ENCODE results near the gene GABRR1.

Gene GABRR1

DNA sequence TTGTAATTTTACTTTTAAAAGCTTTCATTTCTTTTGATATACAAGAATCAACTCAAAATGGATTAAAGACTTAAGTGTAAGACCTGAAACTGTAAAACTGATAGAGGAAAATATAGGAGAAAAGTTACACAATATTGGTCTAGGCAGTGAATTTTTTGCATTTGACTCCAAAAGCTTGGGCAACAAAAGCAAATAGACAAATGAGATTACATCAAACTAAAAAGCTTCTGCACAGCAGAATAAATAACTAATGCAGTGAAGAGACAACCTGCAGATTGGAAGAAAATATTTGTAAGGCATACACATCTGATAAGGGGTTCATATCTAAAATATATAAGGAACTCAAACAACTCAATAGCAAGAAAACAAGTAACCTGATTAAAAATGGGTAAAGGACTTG, 3.0 kb downstream of the GABRR1 start:
- no peak for DNase-seq

DNA sequence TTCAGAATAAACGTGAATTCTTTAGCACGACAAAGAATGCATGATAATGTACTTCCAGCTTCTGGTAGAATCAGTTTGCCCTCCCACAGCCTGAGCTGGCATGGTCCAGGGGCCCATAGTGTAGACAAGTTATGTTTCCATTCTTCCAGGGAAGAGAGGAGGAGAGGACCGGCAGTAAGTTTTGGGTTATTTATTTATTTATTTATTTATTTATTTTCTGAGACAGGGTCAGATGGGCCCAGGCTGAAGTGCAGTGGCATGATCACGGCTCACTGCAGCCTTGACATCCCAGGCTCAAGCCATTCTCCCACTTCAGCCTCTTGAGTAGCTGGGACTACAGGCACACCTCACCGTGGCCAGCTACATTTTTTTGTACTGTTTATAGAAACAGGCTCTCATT, 4.7 kb downstream of the GABRR1 start:
- DNase-seq: no peak

- DNase-seq: no peak
These were observed 7.7 kb downstream of the GABRR1 start for GRCh38 chr6:89209457-89209856.

DNA sequence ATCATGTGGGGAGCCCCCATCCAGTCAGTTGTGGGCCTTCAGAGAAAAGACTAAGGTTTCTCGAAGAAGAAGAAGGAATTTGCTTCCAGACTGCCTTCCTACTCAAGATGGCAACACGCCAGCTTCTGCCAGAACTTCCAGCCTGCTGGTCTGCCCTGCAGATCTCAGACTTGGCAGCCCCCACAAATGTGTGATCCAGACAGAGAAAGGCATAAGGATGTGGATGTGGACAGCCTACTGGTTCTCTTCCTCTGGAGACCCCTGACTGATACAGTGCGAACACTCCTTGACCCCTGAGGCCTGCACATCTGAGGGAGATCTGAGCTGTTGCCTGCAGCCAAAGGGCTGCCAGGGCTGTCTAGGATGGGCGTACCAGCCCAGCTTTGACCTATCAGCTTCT, 8.6 kb downstream of the GABRR1 start:
- DNase-seq: no peak

DNA sequence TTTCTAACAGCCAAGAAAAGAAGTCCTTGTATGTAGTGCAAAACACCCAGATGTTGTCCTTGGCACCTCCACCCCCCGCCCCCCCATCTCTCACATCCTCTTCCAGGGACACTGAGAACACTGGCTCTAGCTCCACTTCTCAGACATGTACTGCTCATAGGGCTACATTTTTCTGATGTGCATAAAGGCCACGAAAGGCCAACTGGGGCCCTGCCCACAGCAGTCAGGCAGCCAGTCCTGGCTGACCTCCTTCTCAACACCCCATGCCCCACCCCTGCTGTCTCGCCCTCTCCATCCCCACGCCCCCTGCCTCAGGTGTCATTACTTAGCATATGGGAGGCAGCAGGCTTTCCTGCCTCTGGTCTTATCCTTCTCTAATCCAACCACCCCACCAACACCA, 11.3 kb downstream of the GABRR1 start:
- no peak for DNase-seq

DNA sequence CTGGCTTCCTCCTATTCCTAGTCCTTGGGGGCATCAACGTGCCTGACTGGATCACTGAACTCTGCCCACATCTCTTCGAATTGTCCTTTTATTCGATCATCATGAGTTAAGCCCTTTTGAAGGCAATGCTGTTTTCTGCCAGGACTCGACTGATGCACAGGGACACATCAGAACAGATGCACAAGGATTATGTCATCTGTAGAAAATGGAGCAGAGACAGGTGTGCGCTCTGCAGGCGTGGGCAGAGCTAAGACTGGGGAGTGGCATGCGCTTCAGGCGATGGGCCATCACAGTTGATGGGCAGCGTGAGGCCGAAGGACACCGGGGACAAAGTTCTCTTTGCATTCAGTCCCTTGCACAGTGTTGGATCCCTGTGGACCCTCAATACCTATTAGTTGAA, 13.1 kb downstream of the GABRR1 start:
- no peak for DNase-seq

GRCh38 chr6:89200706-89201215, 16.4 kb downstream of the GABRR1 start:
- no peak for DNase-seq

- no peak for DNase-seq
These were observed 17.6 kb downstream of the GABRR1 start for GRCh38 chr6:89199579-89199978.

DNA sequence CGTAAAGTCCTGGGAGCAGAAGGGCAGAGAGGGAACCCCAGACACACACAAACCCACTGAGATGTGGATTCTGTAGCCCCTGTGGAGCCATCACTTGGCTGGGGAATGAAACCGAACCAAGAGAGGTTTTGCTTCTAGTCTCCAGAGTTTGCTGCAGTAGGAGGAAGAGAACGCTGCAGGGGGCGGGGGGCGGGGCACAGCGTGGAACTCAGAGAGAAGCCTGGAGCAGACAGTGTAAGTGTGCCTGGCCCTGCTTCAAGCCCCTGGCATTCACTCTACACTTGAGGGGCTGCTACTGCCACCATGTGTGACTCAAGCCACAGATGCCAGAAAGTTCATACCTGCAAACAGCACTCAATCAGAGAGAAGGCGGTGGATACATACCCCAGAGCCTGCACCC, 18.9 kb downstream of the GABRR1 start:
- no peak for DNase-seq

DNA sequence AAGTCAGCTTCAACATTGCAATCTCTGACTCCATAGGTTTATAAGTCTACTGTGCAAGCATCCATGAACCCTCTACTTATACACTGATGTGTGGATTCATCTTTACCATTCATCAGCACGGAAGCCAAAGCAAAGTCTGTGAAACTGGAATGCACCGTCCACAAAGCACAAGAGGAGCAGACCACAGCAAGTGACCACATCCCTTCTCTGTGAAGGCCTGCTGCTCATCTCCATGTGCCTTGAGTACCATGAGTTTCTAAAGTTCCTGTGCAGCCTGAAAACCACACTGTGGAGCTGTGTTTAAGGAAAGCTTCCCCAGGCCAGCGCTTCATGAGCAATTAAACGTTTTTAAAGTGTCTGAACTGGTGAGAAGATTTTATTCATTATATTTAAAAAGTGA, 20.0 kb downstream of the GABRR1 start:
- DNase-seq: no peak

GRCh38 chr6:89194559-89194958, 22.6 kb downstream of the GABRR1 start:
- no peak for DNase-seq

GRCh38 chr6:89190741-89191140, 26.4 kb downstream of the GABRR1 start:
- no peak for DNase-seq

- DNase-seq: no peak
These were observed 29.7 kb downstream of the GABRR1 start for GRCh38 chr6:89187504-89187903.

- DNase-seq: no peak
These were observed 30.4 kb downstream of the GABRR1 start for GRCh38 chr6:89186762-89187161.

DNA sequence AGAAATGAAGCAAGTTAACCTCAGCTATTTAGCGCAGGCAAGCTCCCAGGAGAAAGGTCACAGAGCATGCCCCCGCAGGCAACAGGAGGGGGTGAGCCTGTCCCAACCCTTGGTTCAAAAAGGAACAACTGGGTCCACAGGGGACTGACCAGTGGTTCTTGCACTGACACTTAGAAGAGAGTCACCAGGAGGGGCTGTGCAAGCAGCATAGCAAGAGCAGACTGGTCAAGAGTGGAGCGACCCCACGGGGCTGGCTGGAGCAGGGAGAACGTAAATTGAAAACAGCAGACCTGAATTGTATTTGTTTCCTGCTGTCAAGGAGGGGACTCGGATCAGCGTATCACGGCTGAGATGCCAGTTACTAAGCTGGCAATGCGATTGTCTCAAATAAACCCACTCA, 32.8 kb downstream of the GABRR1 start:
- DNase-seq: no peak

GRCh38 chr6:89183294-89183693, 33.9 kb downstream of the GABRR1 start:
- no peak for DNase-seq

GRCh38 chr6:89180971-89181370, 36.2 kb downstream of the GABRR1 start:
- DNase-seq: no peak

- no peak for DNase-seq
These were observed 37.0 kb downstream of the GABRR1 start for GRCh38 chr6:89180112-89180511.

DNA sequence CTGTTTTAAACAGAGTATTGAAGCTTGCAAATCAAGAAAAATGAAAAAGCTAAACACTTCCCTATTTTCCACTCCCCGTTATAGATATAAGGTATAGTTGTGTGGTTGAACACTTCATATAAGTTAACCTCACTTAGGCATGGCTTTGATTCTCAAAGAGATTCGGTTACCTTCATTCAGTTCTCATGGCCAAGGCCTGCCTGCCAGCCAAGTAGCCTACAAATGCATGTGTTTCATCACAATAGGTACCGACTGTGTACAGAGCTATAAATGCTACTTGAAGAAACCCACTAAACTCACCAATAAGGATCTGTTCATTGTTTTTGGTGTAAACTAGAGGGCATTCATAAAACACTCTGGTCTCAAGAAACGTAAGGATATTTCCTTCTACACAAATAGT, 43.5 kb downstream of the GABRR1 start:
- DNase-seq: no peak

DNA sequence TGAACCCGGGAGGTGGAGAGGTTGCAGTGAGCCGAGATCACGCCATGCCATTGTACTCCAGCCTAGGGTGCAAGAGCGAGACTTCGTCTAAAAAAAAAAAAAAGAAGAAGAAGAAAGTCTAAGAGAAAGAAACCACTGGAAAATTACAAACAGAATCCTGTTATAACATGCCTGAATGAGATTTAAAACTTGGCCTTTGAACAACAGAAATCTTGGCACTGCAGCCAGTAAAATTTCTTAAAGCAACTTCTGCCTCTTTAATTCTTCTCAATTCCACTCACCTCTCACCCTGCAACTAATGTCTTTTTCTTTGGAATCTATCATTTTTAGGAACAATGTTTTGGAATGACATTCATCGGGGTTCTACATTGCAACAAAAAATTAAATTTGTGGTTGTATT, 45.0 kb downstream of the GABRR1 start:
- no peak for DNase-seq

GRCh38 chr6:89162047-89162371, 55.1 kb downstream of the GABRR1 start:
- no peak for DNase-seq

DNA sequence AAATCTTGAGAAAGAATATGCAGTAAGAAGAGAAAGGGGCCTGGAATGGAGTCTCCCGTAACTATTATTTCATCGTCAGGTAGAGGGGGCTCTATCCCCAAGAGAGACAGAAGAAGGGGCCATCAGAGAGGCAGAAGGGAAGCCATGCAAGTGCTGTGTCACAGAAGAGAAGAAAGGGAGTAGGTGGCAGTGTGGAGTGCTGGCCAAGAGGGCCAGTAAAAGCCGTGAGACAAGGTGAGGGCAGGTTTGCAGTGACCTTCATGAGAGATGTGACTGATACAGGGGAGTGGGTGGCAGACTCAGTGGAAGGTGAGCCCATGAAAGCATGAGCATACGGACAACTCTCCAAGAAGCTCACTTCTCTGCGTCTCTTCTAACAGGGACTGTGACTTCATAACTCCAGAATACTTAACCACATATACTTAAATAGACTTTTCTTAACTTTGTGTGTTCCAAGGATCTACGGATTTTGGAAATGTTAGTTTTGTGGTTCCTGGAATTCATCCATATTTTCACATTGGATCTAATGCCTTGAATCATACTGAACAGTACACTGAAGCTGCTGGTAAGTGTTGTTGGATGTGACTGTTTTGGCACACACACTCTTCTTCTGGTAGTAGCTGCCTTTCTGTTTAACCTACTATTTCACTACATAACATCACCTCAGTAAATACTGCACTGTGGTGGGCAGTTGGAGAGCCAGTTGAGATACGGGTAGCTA, 55.7 kb downstream of the GABRR1 start:
- DNase-seq: no peak

- DNase-seq: no peak
These were observed 56.6 kb downstream of the GABRR1 start for GRCh38 chr6:89160331-89161092.

DNA sequence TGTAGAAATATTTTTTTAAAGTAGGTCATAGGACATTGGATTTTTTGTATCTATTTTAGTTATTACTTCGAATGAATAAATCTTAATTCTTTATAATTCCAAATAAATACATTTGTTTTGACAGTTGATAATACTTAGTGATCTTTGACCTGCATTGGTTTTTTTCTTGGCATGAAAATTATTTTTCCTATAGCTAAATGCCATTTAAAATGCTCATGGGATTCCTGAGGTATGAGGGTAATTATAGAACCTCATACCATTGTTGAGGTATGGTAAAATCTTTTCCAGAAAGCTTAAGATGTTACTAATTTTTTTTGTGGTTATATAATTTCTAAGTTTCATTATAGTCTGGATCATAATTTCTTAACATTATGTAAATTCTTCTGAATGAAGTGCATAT, 63.0 kb downstream of the GABRR1 start:
- DNase-seq: no peak

Data from activated CD4-positive, alpha-beta T cell treated with anti-CD3 and anti-CD28 coated beads, Interleukin-2, Interleukin-6, amounts not matched to agents 100 ng/mL and 50 ng/mL, durations not matched to agents 16 hours and 8 hours (primary cell).